Keratinocyte (primary cell): ENCODE measurements around the gene WFDC1.

ENCODE experiments used
- EZH2 ChIP-seq: IDR thresholded peaks from one replicate; pipeline ENCODE4 v1.6.1; 2012; ENCODE audit warnings: inconsistent platforms, mild to moderate bottlenecking, low read length, moderate library complexity
- TF ChIP-seq, protein P1 (sequence below), 3 experiments: IDR thresholded peaks in 1 of 3; conservative IDR thresholded peaks in 1 of 3; optimal IDR thresholded peaks in 1 of 3; 2 replicates in 2 of 3; 3 replicates in 1 of 3; pipeline versions ENCODE3 to v1.5.1; 2011; ENCODE audit warnings: low read length in 3 of 3, mild to moderate bottlenecking in 3 of 3, moderate library complexity in 2 of 3, control low read depth in 1 of 3, inconsistent platforms in 1 of 3; ENCODE audit not compliant: insufficient read depth in 2 of 3; ENCODE audit errors: extremely low read depth in 1 of 3

DNA sequence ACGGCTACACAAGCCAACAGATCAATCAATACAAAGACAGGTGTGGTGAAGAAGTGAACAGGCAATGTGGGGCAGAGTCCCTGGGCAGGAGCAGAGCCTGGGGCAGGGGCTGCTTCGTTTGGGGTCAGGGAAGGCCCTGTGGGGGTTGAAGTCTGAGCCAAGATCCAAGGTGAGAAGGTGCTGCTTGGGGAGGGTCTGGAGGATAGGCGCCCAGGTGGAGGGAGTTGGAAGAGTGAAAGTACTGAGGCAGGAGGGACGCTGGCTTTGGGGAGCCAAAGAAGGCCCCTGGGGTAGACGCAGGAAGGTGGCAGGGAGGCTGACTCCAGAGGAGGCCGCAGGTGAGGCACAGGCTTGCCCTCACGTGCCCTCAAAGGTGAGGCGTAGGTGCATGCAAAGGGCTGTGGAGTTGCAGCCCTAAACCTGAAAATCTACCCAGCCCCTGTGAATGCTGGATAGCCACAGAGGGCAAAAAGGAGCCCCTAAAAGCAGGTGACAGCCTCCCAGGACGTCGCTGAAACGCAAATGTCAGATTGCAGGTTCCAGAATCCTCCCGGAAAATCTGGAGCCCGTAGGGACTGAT, 33.3 kb downstream of the WFDC1 start:
- TF ChIP-seq, protein P1, sequence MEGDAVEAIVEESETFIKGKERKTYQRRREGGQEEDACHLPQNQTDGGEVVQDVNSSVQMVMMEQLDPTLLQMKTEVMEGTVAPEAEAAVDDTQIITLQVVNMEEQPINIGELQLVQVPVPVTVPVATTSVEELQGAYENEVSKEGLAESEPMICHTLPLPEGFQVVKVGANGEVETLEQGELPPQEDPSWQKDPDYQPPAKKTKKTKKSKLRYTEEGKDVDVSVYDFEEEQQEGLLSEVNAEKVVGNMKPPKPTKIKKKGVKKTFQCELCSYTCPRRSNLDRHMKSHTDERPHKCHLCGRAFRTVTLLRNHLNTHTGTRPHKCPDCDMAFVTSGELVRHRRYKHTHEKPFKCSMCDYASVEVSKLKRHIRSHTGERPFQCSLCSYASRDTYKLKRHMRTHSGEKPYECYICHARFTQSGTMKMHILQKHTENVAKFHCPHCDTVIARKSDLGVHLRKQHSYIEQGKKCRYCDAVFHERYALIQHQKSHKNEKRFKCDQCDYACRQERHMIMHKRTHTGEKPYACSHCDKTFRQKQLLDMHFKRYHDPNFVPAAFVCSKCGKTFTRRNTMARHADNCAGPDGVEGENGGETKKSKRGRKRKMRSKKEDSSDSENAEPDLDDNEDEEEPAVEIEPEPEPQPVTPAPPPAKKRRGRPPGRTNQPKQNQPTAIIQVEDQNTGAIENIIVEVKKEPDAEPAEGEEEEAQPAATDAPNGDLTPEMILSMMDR (optimal IDR thresholded peaks at IDR 0.05 in 1 of 3, IDR thresholded peaks at IDR 0.05 in 1 of 3, conservative IDR thresholded peaks at IDR 0.05 in 1 of 3; ENCODE audit: extremely low read depth in 1 of 3, insufficient read depth in 2 of 3, low read length in 3 of 3), result no peak
- no peak for TF ChIP-seq EZH2
